ENCODE data around the gene ANKHD1. TPM values are rescaled to one million over a fixed set of nuclear protein-coding genes. Genes with fewer than 3 reads are reported as not detected.

Gene ANKHD1
- total RNA-seq (2022; extraction: Qiagen RNA extraction), result 41.8 to 52.0 TPM (median 47.5 TPM) in 5 replicates

GRCh38 chr5:140401362-140402257 is at the start of gene ANKHD1:
ANKHD1 (plus strand) TSS chr5:140401833; CDS start chr5:140401968, 135 bp downstream.

GRCh38 chr5:140360101-140360500 is 41.5 kb upstream of the ANKHD1 start, which contains the start of gene SLC4A9:
SLC4A9 (plus strand) TSS chr5:140360194; CDS start chr5:140360237, 43 bp downstream.

GRCh38 chr5:140547508-140548299 is 146.1 kb downstream of the ANKHD1 start, which contains the start of gene EIF4EBP3:
EIF4EBP3 (plus strand) TSS chr5:140547662; CDS start chr5:140547738, 76 bp downstream.

GRCh38 chr5:140557136-140557805 is 155.6 kb downstream of the ANKHD1 start, which contains the start of gene SRA1:
SRA1 (minus strand) TSS chr5:140557473; CDS start chr5:140557452, 21 bp downstream.

GRCh38 chr5:140564196-140565023 is 162.8 kb downstream of the ANKHD1 start, which contains the start of the genes APBB3 and SLC35A4:
APBB3 (minus strand) TSS chr5:140564598; CDS start chr5:140564245, 353 bp downstream.
SLC35A4 (plus strand) TSS chr5:140564828; CDS start chr5:140567170, 2,342 bp downstream.

Other genes with a start within 250 kb of the ANKHD1 start
- gene CYSTM1, start 226.6 kb upstream of the ANKHD1 start, total RNA-seq (2022; extraction: Qiagen RNA extraction), result 160 to 243 TPM (median 182 TPM) in 5 replicates
- gene PFDN1, start 98.7 kb upstream of the ANKHD1 start, total RNA-seq (2022; extraction: Qiagen RNA extraction), result 86.1 to 120 TPM (median 90.6 TPM) in 5 replicates
- 5.7 to 7.7 TPM (median 6.5 TPM) in 5 replicates for gene HBEGF, start 55.2 kb upstream of the ANKHD1 start, total RNA-seq (2022; extraction: Qiagen RNA extraction)
- 0.02 to 0.03 TPM in 2 of 5 replicates, not detected in the others for gene SLC4A9, start 41.6 kb upstream of the ANKHD1 start, total RNA-seq (2022; extraction: Qiagen RNA extraction)
- 1.4 to 3.2 TPM (median 2.3 TPM) in 5 replicates for gene EIF4EBP3, start 145.8 kb downstream of the ANKHD1 start, total RNA-seq (2022; extraction: Qiagen RNA extraction)
- 36.5 to 50.1 TPM (median 40.3 TPM) in 5 replicates for gene SRA1, start 155.6 kb downstream of the ANKHD1 start, total RNA-seq (2022; extraction: Qiagen RNA extraction)
- gene APBB3, start 162.8 kb downstream of the ANKHD1 start, total RNA-seq (2022; extraction: Qiagen RNA extraction), result 3.6 to 7.1 TPM (median 5.5 TPM) in 5 replicates
- gene SLC35A4, start 163.0 kb downstream of the ANKHD1 start, total RNA-seq (2022; extraction: Qiagen RNA extraction), result 75.7 to 87.0 TPM (median 80.0 TPM) in 5 replicates
- 3.2 to 4.2 TPM (median 4.0 TPM) in 5 replicates for gene CD14, start 231.3 kb downstream of the ANKHD1 start, total RNA-seq (2022; extraction: Qiagen RNA extraction)
- 10.6 to 14.5 TPM (median 12.3 TPM) in 5 replicates for gene TMCO6, start 237.6 kb downstream of the ANKHD1 start, total RNA-seq (2022; extraction: Qiagen RNA extraction)
- gene NDUFA2, start 245.8 kb downstream of the ANKHD1 start, total RNA-seq (2022; extraction: Qiagen RNA extraction), result 100 to 127 TPM (median 113 TPM) in 5 replicates
- gene IK, start 246.0 kb downstream of the ANKHD1 start, total RNA-seq (2022; extraction: Qiagen RNA extraction), result 84.1 to 119 TPM (median 90.9 TPM) in 5 replicates

Measured in A549 treated with AZD2906 at 1 μM for 4 hours (cell line).